ENCODE data around the gene VWA5B1.

Gene VWA5B1

GRCh38 chr1:20370698-20371097, 80.0 kb downstream of the VWA5B1 start:
- DNase-seq = no peak

DNA sequence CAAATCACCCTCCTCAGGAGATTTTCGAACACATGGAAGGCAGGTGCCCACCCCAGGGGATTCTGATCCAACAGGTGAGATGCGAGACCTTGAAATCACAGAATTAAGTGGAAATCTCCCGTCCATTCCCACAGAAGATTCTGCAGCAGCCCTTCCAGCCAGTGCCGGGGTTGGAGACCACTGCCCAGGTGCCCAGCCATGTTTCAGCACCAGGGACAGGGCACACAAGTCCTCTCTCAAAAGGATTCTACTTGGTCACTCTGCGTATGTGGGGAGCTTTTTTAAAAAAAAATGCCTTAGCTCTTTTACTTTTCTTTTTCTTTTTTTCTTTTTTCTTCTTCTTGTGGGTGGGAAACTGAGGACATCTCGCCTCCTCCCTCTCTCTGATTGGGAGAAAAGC, 80.7 kb downstream of the VWA5B1 start:
- peak; percentile 29 for DNase-seq

DNA sequence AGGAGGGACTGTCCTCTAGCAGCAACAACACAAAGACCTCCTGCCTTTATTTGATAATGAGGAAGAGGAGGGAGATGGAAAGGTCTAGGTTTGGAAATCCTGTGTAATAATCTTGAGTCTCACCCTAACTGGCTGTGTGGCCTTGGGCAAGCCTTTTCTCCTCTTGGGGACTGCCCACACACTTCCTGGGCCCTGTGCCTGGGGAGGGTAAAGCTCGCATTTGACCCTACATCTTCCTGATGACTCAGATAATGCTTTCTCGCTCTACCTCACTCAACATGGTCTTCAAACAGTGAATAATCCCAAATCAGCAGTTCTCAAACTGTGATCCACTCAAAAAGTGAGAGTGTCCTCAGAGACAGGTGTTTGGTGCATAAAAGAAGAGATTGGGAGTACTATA, 81.2 kb downstream of the VWA5B1 start:
- DNase-seq = no peak

- no peak for DNase-seq
These were observed 82.0 kb downstream of the VWA5B1 start for GRCh38 chr1:20372676-20373075.

DNA sequence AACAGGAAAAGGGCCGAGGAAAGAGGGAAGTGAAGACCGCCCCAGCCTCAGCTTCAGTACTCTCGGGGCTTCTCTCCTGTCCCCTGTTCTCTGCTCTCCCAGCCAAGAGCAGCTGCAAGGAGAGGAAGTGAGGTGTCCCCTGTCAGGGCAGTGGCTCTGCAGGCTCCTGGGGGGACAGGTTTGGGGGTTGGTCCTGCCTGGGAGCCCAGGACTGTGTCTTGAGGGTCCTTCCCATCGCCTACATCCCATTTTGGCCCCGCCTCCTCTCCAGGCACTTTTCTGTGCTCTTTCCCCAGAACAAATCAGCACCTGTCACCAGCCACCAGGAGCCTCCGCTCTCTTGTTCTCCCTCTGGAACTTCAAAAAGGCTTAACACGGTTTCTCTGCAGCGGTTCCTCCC, 82.6 kb downstream of the VWA5B1 start:
- DNase-seq = no peak

DNA sequence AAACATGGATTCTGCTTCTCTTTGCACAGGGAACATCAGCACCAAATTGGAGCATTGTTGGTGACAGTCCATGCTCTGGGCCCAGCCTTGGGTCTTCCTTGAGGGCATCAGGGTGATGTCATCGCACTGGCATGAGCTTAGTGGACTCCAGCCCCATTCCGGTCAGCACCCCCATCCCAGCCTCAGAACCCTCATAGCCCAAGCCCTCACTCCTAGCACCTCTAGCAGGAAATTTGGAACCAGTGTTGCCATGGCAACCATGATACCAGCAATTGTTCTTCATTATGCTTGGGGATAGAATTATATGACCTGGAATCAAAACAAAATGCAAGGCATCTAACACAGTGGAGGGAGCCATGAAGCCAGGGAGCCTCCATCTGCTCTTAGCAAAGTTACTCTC, 83.1 kb downstream of the VWA5B1 start:
- DNase-seq = no peak

DNA sequence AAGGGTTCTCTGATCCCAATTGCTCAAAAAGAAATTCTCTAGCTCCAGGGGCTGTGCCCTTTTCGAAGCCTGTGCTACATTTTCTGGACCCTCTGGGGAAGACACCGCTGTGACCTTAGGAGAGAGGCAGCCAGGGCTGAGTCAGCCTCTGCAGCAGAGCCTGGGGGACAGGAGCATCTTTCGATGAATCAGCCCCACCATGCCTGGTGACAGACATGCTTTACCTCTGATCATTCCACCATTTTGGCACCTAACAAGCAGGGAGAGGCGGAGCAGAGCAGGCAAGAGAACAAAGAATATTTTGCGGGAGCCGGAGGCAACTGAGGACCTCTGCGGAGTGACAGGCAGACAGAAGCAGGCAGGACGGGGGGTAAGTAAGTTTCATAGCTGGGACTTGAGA, 84.9 kb downstream of the VWA5B1 start:
- no peak for DNase-seq

- no peak for DNase-seq
These were observed 85.5 kb downstream of the VWA5B1 start for GRCh38 chr1:20376171-20376570.

GRCh38 chr1:20376880-20377494, 86.3 kb downstream of the VWA5B1 start:
- peak; percentile 59 for DNase-seq

GRCh38 chr1:20377516-20378270, 87.0 kb downstream of the VWA5B1 start:
- DNase-seq = no peak

DNA sequence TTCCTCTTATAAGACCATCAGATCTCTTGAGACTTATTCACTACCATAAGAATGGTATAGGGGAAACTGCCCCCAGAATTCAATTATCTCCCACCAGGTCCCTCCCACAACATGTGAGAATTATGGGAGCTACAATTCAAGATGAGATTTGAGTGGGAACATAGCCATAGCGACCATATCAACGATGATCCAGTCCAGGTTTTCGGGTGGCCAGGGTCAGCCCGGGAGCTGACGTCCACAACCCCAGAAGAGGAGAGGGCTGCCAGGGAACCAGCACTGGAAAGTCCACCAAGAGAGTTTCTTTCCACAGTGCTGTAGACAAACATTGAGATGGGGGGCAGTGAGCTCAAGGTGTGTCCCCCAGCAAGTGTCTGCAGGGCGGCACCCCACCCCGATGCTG, 88.4 kb downstream of the VWA5B1 start:
- DNase-seq = no peak

- no peak for DNase-seq
These were observed 89.5 kb downstream of the VWA5B1 start for GRCh38 chr1:20380175-20380574.

DNA sequence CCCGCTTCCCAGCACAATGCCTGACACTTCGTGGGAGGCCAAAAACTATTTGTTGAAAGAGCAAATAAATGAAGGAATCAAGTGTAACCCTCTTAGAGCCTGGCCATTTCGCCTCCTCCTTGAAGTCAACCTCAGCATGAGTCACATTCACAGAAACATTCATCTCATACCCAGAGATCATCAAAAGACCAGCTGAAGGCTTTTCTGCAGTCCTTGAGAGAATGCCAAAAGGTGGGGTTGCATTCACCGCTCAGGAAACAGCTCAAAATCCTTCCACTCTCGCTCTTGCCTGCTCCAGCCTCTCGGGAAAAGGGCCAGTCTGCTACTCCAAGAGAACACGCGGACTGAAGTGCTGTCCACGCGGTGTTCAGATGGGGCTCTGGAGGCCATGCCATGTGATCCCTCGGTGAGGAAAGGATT, 90.0 kb downstream of the VWA5B1 start:
- no peak for DNase-seq

DNA sequence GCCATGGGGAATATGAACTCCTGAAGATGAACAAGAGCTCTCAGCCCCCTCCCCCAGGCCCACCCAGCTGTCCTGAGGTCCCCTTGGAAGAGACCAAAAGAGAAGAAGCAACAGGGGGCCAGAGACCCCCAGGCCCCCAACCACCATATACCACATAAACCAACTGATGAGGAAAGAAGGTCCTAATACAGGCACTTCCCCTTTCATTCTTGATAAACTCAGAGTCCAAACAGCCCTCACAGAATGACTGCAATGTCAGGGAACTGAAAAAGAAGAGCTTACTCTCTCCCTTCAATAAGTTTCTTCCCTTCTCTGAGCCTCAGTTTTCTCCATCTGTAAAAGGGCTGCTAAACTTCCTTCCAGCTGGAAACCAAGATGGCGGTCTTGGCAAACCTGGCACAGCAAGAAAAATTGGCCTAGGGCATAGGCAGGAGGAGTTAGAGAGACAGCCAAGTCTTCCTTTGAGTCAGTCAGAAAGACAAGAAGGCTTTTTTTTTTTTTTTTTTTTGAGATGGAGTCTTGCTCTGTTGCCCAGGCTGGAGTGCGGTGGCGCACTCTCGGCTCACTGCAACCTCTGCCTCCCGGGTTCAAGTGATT, 90.5 kb downstream of the VWA5B1 start:
- DNase-seq = peak; percentile 4

GRCh38 chr1:20381961-20382360, 91.3 kb downstream of the VWA5B1 start:
- no peak for DNase-seq

DNA sequence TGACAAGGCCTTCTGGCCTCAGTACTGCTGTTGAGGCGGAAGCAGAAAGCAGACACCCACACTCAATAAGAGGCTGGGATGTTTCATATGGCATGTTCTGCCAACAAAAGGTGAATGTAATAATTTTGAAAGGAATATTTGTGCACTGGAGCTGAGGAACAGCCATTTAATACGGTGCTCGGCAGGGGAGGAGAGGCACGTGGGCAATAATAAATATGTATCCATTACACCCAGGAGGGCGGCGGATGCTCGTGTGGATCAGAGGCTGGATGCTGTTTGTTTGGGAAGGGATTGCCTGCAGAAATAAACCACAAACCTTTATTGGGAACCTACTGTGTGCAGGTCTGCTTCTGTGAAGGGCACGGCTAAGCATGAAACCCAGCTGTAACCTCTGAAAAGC, 92.0 kb downstream of the VWA5B1 start:
- no peak for DNase-seq

- no peak for DNase-seq
These were observed 93.0 kb downstream of the VWA5B1 start for GRCh38 chr1:20383631-20384030.

DNA sequence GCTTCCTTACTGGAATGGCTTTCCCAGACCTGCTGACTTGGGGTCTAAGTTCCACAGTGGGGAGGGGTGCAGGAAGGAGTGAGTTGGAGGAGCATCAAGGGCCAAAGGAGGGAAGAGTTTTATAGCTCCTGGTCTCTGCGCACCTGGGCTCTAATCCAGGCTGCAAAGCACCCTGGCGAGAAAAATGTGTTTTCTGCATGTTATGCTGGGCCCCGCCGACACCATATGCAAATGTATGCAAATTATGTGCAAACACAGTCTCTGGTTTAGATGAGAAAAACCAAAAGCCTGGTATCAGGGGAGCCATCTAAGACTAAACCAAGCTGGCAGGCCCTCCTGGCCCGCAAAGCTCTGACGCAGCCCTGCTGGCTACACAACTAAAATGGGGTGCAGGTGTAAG, 95.0 kb downstream of the VWA5B1 start:
- no peak for DNase-seq

DNA sequence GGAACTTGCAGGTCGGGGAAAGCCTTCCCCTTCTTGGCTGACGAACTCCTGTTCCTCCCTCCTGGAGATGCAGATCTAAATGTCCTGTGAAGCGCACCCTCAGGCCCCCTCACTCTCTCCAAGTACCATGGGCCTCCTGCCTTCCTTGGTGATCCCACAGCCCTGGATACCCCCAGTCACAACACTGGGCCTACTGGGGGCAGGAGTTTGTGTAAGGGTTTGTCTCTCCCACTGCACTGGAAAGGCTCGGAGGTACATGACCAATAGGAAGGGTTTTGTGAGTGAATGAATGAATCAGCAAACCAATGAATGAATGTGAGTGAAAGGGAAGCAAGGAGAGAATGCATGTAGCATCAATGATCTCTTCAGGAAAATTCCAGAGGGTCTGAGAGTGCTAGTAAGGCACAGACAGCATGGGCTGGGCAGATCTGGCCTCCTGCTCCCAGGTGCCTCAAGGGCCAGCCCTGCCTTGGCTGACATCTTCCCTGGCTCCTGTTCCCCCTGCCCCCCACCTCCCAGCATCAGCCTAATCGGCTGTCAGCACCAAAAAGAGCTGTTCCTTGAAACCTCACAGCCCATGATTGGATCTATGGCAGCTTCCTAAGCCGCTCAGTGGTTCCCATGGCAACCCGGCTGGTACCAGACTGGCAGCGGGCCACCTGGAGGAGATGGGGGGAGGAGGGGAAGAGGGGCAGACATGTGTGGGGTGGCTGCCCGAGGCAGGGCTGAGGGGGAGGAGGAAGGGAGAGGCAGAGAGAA, 95.8 kb downstream of the VWA5B1 start:
- DNase-seq = no peak

DNA sequence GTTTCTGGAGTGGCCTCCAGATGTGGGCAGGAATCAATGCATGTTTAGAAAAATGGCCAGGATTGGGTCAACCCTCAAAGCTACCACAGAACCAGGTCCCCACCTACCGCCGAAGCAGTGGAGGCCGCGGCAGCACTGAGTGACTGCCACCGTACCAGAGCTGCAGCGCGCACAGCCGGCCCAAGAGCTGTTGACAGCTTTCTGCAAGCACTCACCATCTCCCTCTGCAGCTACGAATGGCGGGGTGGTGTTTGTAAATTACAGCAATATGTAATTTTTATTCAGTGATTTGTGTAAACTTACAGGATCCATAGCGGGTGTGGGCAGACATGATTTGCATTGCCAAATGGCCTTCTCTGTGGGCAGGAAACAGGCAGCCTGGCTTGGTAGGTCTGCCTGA, 98.9 kb downstream of the VWA5B1 start:
- no peak for DNase-seq

DNA sequence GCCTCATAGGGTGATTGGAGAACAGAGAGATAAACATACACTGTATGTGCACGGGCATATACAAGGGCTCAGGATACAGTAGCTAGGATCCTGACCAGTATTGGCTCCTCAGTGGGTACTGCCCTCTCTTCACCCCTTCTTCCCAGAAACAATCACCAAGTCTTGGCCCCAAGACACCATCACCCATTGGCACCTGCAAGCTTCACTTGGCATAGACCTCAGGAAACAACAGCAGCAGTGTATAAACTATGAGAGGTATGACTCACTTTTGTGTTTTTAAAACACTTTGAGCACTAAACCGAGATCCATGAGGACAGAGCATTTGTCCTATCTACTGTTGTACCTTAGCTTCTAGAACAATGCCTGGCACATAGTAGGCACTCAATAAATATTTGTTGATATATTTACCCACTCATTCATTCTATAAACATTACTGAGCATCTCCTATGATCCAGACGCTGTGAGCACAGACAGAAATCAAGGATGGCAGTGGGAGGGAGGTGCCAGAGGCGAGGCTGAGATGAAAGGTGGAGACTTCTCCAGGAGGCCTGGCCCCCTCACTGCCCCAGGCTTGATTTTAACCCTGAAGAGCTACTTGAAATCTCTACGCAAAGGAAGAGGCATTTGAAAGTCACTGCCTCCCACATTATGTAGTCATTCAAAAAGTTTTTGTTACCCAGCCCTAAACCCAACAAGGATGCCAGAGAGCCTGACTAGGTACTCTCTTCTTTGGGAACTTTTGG, 100.1 kb downstream of the VWA5B1 start:
- no peak for DNase-seq

- DNase-seq = no peak
These were observed 104.6 kb downstream of the VWA5B1 start for GRCh38 chr1:20395255-20395654.

DNA sequence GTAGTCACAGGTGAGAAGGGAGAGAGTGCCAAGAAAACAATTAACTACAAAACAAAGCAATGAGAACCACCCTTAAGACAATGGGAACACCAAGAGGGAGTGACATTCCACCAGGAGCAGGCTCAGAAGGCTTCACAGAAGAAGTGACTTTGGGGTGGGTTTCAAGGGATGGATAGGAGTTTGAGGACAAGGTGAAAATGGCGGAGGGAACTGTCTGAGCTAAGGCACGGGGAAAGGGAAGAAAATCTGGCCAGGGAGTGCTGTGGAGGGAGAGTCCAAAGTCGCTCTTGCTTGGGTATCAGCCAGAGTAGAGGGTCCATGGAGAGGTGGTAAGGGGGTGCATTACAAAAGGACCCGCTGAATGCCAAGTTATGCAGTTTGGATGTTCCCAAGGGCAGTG, 108.1 kb downstream of the VWA5B1 start:
- no peak for DNase-seq
